GM12891 (cell line): ENCODE data around the gene BRDT.

Source experiments
- POLR2A ChIP-seq: IDR thresholded peaks from 2 replicates; pipeline ENCODE4 v1.6.1; 2011; ENCODE audit warnings: low read depth, low read length, control low read depth
- POLR2AphosphoS5 ChIP-seq: IDR thresholded peaks from 2 replicates; pipeline ENCODE4 v1.6.1; 2011; ENCODE audit warnings: low read depth, low read length, control low read depth
- SPI1 ChIP-seq: IDR thresholded peaks from 2 replicates; pipeline ENCODE4 v1.6.1; 2011; ENCODE audit warnings: low read depth, low read length, control low read depth
- TAF1 ChIP-seq: IDR thresholded peaks from 2 replicates; pipeline ENCODE4 v1.6.1; 2011; ENCODE audit warnings: low read depth, low read length, control low read depth

- TF ChIP-seq POLR2A (no peak), SPI1 (no peak), POLR2AphosphoS5 (no peak), TAF1 (no peak)
Measured at GRCh38 chr1:91924146-91924545, 25.1 kb upstream of the BRDT start.
